Mesenchymal stem cell (in vitro differentiated cells and primary cell): ENCODE results near the gene TMEM184C.

Experiments used
- DNase-seq: peaks from one replicate; pipeline ENCODE4 v3.0.0-alpha.2; 2013
- H2AFZ ChIP-seq: one replicate; pipeline ENCODE4 v1.6.1; 2013; ENCODE audit warnings: low read depth, mild to moderate bottlenecking, control low read depth, inconsistent platforms, low read length, moderate library complexity
- H2AK5ac ChIP-seq: 2 replicates; pipeline ENCODE4 v1.6.1; 2013; ENCODE audit warnings: low read length, moderate library complexity, mild to moderate bottlenecking, inconsistent platforms; ENCODE audit not compliant: severe bottlenecking
- H2BK120ac ChIP-seq: one replicate; pipeline ENCODE4 v1.6.1; 2013; ENCODE audit warnings: low read depth, mild to moderate bottlenecking, inconsistent platforms, low read length, moderate library complexity
- H2BK12ac ChIP-seq, 2 experiments: one replicate each; pipeline ENCODE4 v1.6.1; 2013; ENCODE audit warnings: inconsistent platforms in 2 of 2, low read length in 2 of 2, mild to moderate bottlenecking in 2 of 2, moderate library complexity in 2 of 2, control low read depth in 1 of 2
- H2BK15ac ChIP-seq: one replicate; pipeline ENCODE4 v1.6.1; 2013; ENCODE audit warnings: mild to moderate bottlenecking, low read depth, inconsistent platforms; ENCODE audit not compliant: poor library complexity, severe bottlenecking
- H2BK5ac ChIP-seq: 2 replicates; pipeline ENCODE4 v1.6.1; 2013; ENCODE audit warnings: low read depth, mild to moderate bottlenecking, low read length, control low read depth, inconsistent platforms; ENCODE audit not compliant: poor library complexity, severe bottlenecking
- H3K14ac ChIP-seq, 2 experiments: one replicate each; pipeline ENCODE4 v1.6.1; 2013; ENCODE audit warnings: inconsistent platforms in 2 of 2, low read length in 2 of 2, control low read depth in 1 of 2, mild to moderate bottlenecking in 1 of 2, moderate library complexity in 1 of 2
- H3K18ac ChIP-seq, 2 experiments: one replicate each; pipeline ENCODE4 v1.6.1; 2013; ENCODE audit warnings: inconsistent platforms in 2 of 2, low read length in 2 of 2, control low read depth in 1 of 2, low read depth in 1 of 2, mild to moderate bottlenecking in 1 of 2
- H3K23ac ChIP-seq, 2 experiments: one replicate each; pipeline ENCODE4 v1.6.1; 2013; ENCODE audit warnings: inconsistent platforms in 2 of 2, low read length in 2 of 2, mild to moderate bottlenecking in 2 of 2, moderate library complexity in 2 of 2, control low read depth in 1 of 2
- H3K27ac ChIP-seq: 2 replicates; pipeline ENCODE4 v1.5.1; 2013; ENCODE audit warnings: mild to moderate bottlenecking, moderate library complexity, low read length, control low read depth, inconsistent platforms; ENCODE audit not compliant: poor library complexity, severe bottlenecking
- H3K27me3 ChIP-seq, 2 experiments: 2 replicates each; pipeline versions ENCODE4 v1.6.1 to v1.7.0; 2013; ENCODE audit warnings: low read length in 2 of 2, mild to moderate bottlenecking in 2 of 2, moderate library complexity in 2 of 2, control low read depth in 1 of 2, inconsistent platforms in 1 of 2; ENCODE audit not compliant: control insufficient read depth in 1 of 2, insufficient read depth in 1 of 2
- H3K36me3 ChIP-seq, 2 experiments: 2 replicates each; pipeline versions ENCODE4 v1.6.1 to v1.7.0; 2013; ENCODE audit warnings: low read length in 2 of 2, control low read depth in 1 of 2, inconsistent platforms in 1 of 2, low read depth in 1 of 2, mild to moderate bottlenecking in 1 of 2; ENCODE audit not compliant: insufficient read depth in 2 of 2, control insufficient read depth in 1 of 2
- H3K4ac ChIP-seq, 2 experiments: one replicate each; pipeline ENCODE4 v1.6.1; 2013; ENCODE audit warnings: inconsistent platforms in 2 of 2, low read length in 2 of 2, mild to moderate bottlenecking in 2 of 2, moderate library complexity in 2 of 2, control low read depth in 1 of 2, low read depth in 1 of 2
- H3K4me1 ChIP-seq: 2 replicates; pipeline ENCODE4 v1.6.1; 2013; ENCODE audit warnings: low read depth, low read length, control low read depth; ENCODE audit not compliant: control insufficient read depth, insufficient read depth
- H3K4me2 ChIP-seq: 2 replicates; pipeline ENCODE4 v1.6.1; 2013; ENCODE audit warnings: low read length, mild to moderate bottlenecking, inconsistent platforms; ENCODE audit not compliant: poor library complexity, severe bottlenecking
- H3K4me3 ChIP-seq, 2 experiments: 2 replicates each; pipeline versions ENCODE4 v1.5.1 to v1.7.0; 2013; ENCODE audit warnings: low read length in 2 of 2, mild to moderate bottlenecking in 2 of 2, control low read depth in 1 of 2, low read depth in 1 of 2; ENCODE audit not compliant: insufficient read depth in 1 of 2
- H3K79me1 ChIP-seq: replicated peaks from 2 replicates; pipeline ENCODE4 v1.6.1; 2013; ENCODE audit warnings: mild to moderate bottlenecking, control low read depth, low read length, inconsistent platforms; ENCODE audit not compliant: poor library complexity, severe bottlenecking
- H3K9ac ChIP-seq: 2 replicates; pipeline ENCODE4 v1.7.0; 2013; ENCODE audit warnings: mild to moderate bottlenecking, low read length, moderate library complexity
- H3K9me3 ChIP-seq: 2 replicates; pipeline ENCODE4 v1.7.0; 2013; ENCODE audit warnings: mild to moderate bottlenecking, low read length; ENCODE audit not compliant: control insufficient read depth
- H4K8ac ChIP-seq: one replicate; pipeline ENCODE4 v1.6.1; 2013; ENCODE audit warnings: inconsistent platforms, mild to moderate bottlenecking, low read length, moderate library complexity
- H4K91ac ChIP-seq: one replicate; pipeline ENCODE4 v1.6.1; 2013; ENCODE audit warnings: mild to moderate bottlenecking, low read length, inconsistent platforms
- WGBS: methylation state at CpG from one replicate; pipeline ENCODE4 v1.1.7; 2013; ENCODE audit warnings: mixed read lengths; 5-methylcytosine and 5-hydroxymethylcytosine counted together

Gene TMEM184C

DNA sequence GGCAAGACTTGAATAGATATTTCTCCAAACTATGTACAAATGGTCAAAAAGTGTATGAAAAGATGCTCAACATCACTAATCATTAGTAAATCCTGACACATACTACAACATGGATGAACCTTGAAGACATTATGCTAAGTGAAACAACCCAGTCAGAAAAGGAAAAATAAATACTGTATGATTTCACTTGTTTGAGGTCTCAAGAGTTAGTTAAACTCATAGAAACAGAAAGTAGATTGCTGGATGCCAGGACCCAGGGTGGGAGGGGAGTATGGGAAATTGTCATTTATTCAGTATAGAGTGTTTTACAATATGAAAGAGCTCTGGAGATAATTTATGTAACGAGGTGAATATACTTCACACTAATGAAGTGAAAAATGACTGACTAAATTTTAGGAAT is 34.4 kb downstream of the TMEM184C start:
- no peak overlapping the region for H2BK120ac ChIP-seq
- peaks cover 7 to 53% of the 10 kb centered on the region in 2 experiments for H3K36me3 ChIP-seq
- no peak overlapping the region for H3K27ac ChIP-seq
- H3K27me3 ChIP-seq: no peaks in the 10 kb centered on the region
- no peak overlapping the region for H2BK12ac ChIP-seq
- H3K4me3 ChIP-seq: no peak overlapping the region
- DNase-seq: no peak
- no peak overlapping the region for H2AFZ ChIP-seq
- H3K79me1 ChIP-seq: peaks cover 17% of the 10 kb centered on the region
- no peak overlapping the region for H2BK5ac ChIP-seq
- H3K9ac ChIP-seq: no peak overlapping the region
- H2AK5ac ChIP-seq: no peak overlapping the region
- no peak overlapping the region for H3K23ac ChIP-seq
- H4K8ac ChIP-seq: no peak overlapping the region
- no peaks in the 10 kb centered on the region for H3K4me1 ChIP-seq
- no peak overlapping the region for H3K4ac ChIP-seq
- H3K18ac ChIP-seq: no peak overlapping the region
- H3K4me2 ChIP-seq: no peak overlapping the region
- no peak overlapping the region for H3K14ac ChIP-seq
- no peak overlapping the region for H4K91ac ChIP-seq
- H2BK15ac ChIP-seq: no peak overlapping the region
- no CpG with 5 or more reads among the region's 1 CpG for WGBS
- H3K9me3 ChIP-seq: peaks cover 4% of the 10 kb centered on the region

GRCh38 chr4:147655639-147656038 is 38.4 kb downstream of the TMEM184C start:
- H2AFZ ChIP-seq: no peak overlapping the region
- no peaks in the 10 kb centered on the region for H3K4me1 ChIP-seq
- no peak overlapping the region for H2BK120ac ChIP-seq
- no peaks in the 10 kb centered on the region for H3K27me3 ChIP-seq
- no peak overlapping the region for H3K18ac ChIP-seq
- WGBS: 100% methylated on average over 1 of the region's 2 CpGs
- H2BK12ac ChIP-seq: no peak overlapping the region
- no peak overlapping the region for H3K4me2 ChIP-seq
- H3K23ac ChIP-seq: no peak overlapping the region
- no peaks in the 10 kb centered on the region for H3K9me3 ChIP-seq
- H3K14ac ChIP-seq: no peak overlapping the region
- H2AK5ac ChIP-seq: no peak overlapping the region
- no peak overlapping the region for H4K91ac ChIP-seq
- no peak overlapping the region for H2BK5ac ChIP-seq
- H3K27ac ChIP-seq: no peak overlapping the region
- no peak overlapping the region for H2BK15ac ChIP-seq
- DNase-seq: no peak
- H3K4me3 ChIP-seq: no peak overlapping the region
- no peak overlapping the region for H3K4ac ChIP-seq
- no peak overlapping the region for H4K8ac ChIP-seq
- H3K79me1 ChIP-seq: peaks cover 2% of the 10 kb centered on the region
- H3K9ac ChIP-seq: no peak overlapping the region
- H3K36me3 ChIP-seq: peaks cover 13 to 61% of the 10 kb centered on the region in 2 experiments

DNA sequence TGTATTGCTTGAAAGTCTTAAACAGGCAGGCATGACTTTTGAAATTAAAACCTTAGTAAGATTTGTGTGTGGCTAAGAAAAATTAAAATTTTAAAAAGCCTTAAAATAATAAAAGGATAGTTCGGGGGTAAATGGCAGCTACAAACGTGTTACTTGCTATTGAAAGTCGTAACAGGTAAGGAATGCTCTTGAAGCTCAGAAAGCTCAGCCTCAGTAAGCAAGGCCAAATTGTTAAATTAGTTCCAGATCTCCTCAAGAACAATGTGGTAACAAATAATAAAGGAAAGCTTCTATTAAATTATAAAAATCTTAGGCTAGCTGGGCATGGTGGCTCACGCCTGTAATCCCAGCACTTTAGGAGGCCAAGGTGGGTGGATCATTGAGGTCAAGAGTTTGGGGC is 41.3 kb downstream of the TMEM184C start:
- H3K4ac ChIP-seq: no peak overlapping the region
- H3K18ac ChIP-seq: no peak overlapping the region
- H2BK15ac ChIP-seq: no peak overlapping the region
- H3K79me1 ChIP-seq: peaks cover 1% of the 10 kb centered on the region
- H3K4me1 ChIP-seq: no peaks in the 10 kb centered on the region
- no peak overlapping the region for H3K4me3 ChIP-seq
- no peak overlapping the region for H4K91ac ChIP-seq
- H2AFZ ChIP-seq: no peak overlapping the region
- no peak overlapping the region for H3K14ac ChIP-seq
- no peak overlapping the region for H3K27ac ChIP-seq
- no peak overlapping the region for H2BK120ac ChIP-seq
- no peak overlapping the region for H2AK5ac ChIP-seq
- no peak overlapping the region for H3K4me2 ChIP-seq
- H3K9ac ChIP-seq: no peak overlapping the region
- no peak for DNase-seq
- H3K9me3 ChIP-seq: no peaks in the 10 kb centered on the region
- peaks cover 11 to 62% of the 10 kb centered on the region in 2 experiments for H3K36me3 ChIP-seq
- no peaks in the 10 kb centered on the region for H3K27me3 ChIP-seq
- H2BK12ac ChIP-seq: no peak overlapping the region
- 93% methylated on average over 4 of the region's 4 CpGs for WGBS
- no peak overlapping the region for H2BK5ac ChIP-seq
- H4K8ac ChIP-seq: no peak overlapping the region
- H3K23ac ChIP-seq: no peak overlapping the region

GRCh38 chr4:147674073-147674472 is 56.9 kb downstream of the TMEM184C start:
- Histone ChIP-seq H2BK15ac (no peak overlapping the region), H3K27ac (no peak overlapping the region), H2BK12ac (no peak overlapping the region), H2BK5ac (no peak overlapping the region), H3K4me2 (no peak overlapping the region), H2AK5ac (no peak overlapping the region), H4K91ac (no peak overlapping the region), H3K14ac (no peak overlapping the region), H2BK120ac (no peak overlapping the region), H4K8ac (no peak overlapping the region), H3K4ac (no peak overlapping the region), H3K23ac (no peak overlapping the region), H3K27me3 (no peaks in the 10 kb centered on the region), H3K4me1 (peaks cover 2% of the 10 kb centered on the region), H3K4me3 (no peak overlapping the region), H3K79me1 (peaks cover 23% of the 10 kb centered on the region), H3K18ac (no peak overlapping the region), H2AFZ (no peak overlapping the region), H3K9me3 (no peaks in the 10 kb centered on the region), H3K36me3 (peaks cover 2 to 42% of the 10 kb centered on the region in 2 experiments), H3K9ac (no peak overlapping the region)
- no peak for DNase-seq
- 90% methylated on average over 2 of the region's 4 CpGs for WGBS
